HG02943 (cell line): ENCODE results near the gene SOX4.
"Not testable (repeated sequence)": the region's sequence is repeated elsewhere in the genome, so short reads cannot be mapped to it uniquely, and the experiment has no call there.

Source experiments
- ATAC-seq: cut with Tn5 transposase; IDR thresholded peaks from one replicate; pipeline ENCODE4 v1.9.1; 2021; ENCODE audit warnings: mild to moderate bottlenecking, low read depth, moderate library complexity; ENCODE audit not compliant: unreplicated experiment

SOX4 gene

GRCh38 chr6:21593412-21593926 is at the start of gene SOX4:
SOX4 (plus strand) TSS chr6:21593751; CDS start chr6:21594535, 784 bp downstream.
- ATAC-seq = peak; percentile 64

- ATAC-seq = not testable (repeated sequence)
These were observed 41.3 kb upstream of the SOX4 start for GRCh38 chr6:21552286-21552685.

- ATAC-seq = no peak
These were observed 39.3 kb upstream of the SOX4 start for GRCh38 chr6:21554286-21554685.

GRCh38 chr6:21555197-21555596 is 38.4 kb upstream of the SOX4 start:
- no peak for ATAC-seq

GRCh38 chr6:21556511-21556910 is 37.0 kb upstream of the SOX4 start:
- no peak for ATAC-seq

GRCh38 chr6:21556968-21557721 is 36.4 kb upstream of the SOX4 start:
- ATAC-seq = no peak

- ATAC-seq = no peak
These were observed 34.3 kb upstream of the SOX4 start for GRCh38 chr6:21559238-21559637.

GRCh38 chr6:21560249-21560648 is 33.3 kb upstream of the SOX4 start:
- no peak for ATAC-seq

GRCh38 chr6:21565431-21565830 is 28.1 kb upstream of the SOX4 start:
- no peak for ATAC-seq

GRCh38 chr6:21578523-21578922 is 15.0 kb upstream of the SOX4 start:
- no peak for ATAC-seq

GRCh38 chr6:21582651-21583050 is 10.9 kb upstream of the SOX4 start:
- no peak for ATAC-seq

- no peak for ATAC-seq
These were observed 7.3 kb upstream of the SOX4 start for GRCh38 chr6:21586300-21586699.

- ATAC-seq = peak; percentile 1
These were observed 6.8 kb upstream of the SOX4 start for GRCh38 chr6:21586740-21587178.

GRCh38 chr6:21587179-21587960 is 6.2 kb upstream of the SOX4 start:
- peak; percentile 35 for ATAC-seq

GRCh38 chr6:21587961-21588480 is 5.5 kb upstream of the SOX4 start:
- peak; percentile 33 for ATAC-seq

- peak; percentile 28 for ATAC-seq
These were observed 4.8 kb upstream of the SOX4 start for GRCh38 chr6:21588481-21589351.

- peak; percentile 27 for ATAC-seq
These were observed 3.9 kb upstream of the SOX4 start for GRCh38 chr6:21589352-21590345.

GRCh38 chr6:21590346-21590745 is 3.2 kb upstream of the SOX4 start:
- ATAC-seq = no peak

- ATAC-seq = no peak
These were observed 2.1 kb upstream of the SOX4 start for GRCh38 chr6:21591446-21591845.
